H1 (cell line): Measurements from ENCODE around the gene GPR61. TPM values are rescaled to one million over a fixed set of nuclear protein-coding genes. Genes with fewer than 3 reads are reported as not detected.

ENCODE experiments used
- CTCF ChIA-PET: fragments of 300-600 bp; sonication (Branson Sonifier 250); formaldehyde crosslinking; loops from one replicate; lab custom pipeline; 2021; ENCODE audit not compliant: partially characterized antibody; lab: Charles Lee
- POLR2A ChIA-PET: fragments of 300-600 bp; sonication (Branson Sonifier 250); formaldehyde crosslinking; loops from one replicate; lab custom pipeline; 2021; ENCODE audit warnings: inconsistent platforms; ENCODE audit not compliant: partially characterized antibody; lab: Charles Lee
- DNase-seq, 2 experiments: peaks; one replicate each; pipeline versions ENCODE4 v3.0.0 to v3.0.0-alpha.2; 2010 to 2022; ENCODE audit warnings: low spot score in 2 of 2, low read depth in 1 of 2, mixed read lengths in 1 of 2
- FAIRE-seq: peaks from 2 replicates; lab custom pipeline; 2011; peaks lifted over from hg19 to GRCh38; lab: Jason Lieb, UNC
- H2AFZ ChIP-seq: 2 replicates; pipeline ENCODE4 v1.8.1; 2012; ENCODE audit warnings: low read length, inconsistent platforms
- H2AK5ac ChIP-seq: 2 replicates; pipeline ENCODE4 v1.6.1; 2013; ENCODE audit warnings: low read depth, low read length
- H2BK120ac ChIP-seq: replicated peaks from 2 replicates; pipeline ENCODE3; 2013; ENCODE audit warnings: low read depth, low read length, inconsistent platforms
- H2BK12ac ChIP-seq: 2 replicates; pipeline ENCODE4 v1.6.1; 2013; ENCODE audit warnings: low read depth, low read length
- H2BK15ac ChIP-seq: 2 replicates; pipeline ENCODE4 v1.6.1; 2013; ENCODE audit warnings: low read length
- H2BK20ac ChIP-seq: 2 replicates; pipeline ENCODE4 v1.6.1; 2013; ENCODE audit warnings: low read length
- H2BK5ac ChIP-seq: 2 replicates; pipeline ENCODE4 v1.6.1; 2013; ENCODE audit warnings: low read depth, low read length
- H3K14ac ChIP-seq: 2 replicates; pipeline ENCODE4 v1.6.1; 2013; ENCODE audit warnings: inconsistent platforms; ENCODE audit not compliant: insufficient read length
- H3K18ac ChIP-seq: 2 replicates; pipeline ENCODE4 v1.6.1; 2013; ENCODE audit warnings: low read length; ENCODE audit errors: extremely low read depth
- H3K23ac ChIP-seq: 2 replicates; pipeline ENCODE4 v1.6.1; 2013; ENCODE audit warnings: inconsistent platforms; ENCODE audit not compliant: insufficient read length
- H3K23me2 ChIP-seq: 2 replicates; pipeline ENCODE4 v1.6.1; 2013; ENCODE audit warnings: low read depth, low read length
- H3K27ac ChIP-seq: 2 replicates; pipeline ENCODE4 v1.6.1; 2011; ENCODE audit warnings: low read depth, low read length, inconsistent platforms
- H3K27me3 ChIP-seq, 4 experiments: replicated peaks in 1 of 4; 1 replicate in 1 of 4; 2 replicates in 3 of 4; pipeline versions ENCODE4 v1.6.1 to v1.8.1; 2011 to 2013; ENCODE audit warnings: low read length in 3 of 4, mild to moderate bottlenecking in 3 of 4, inconsistent platforms in 2 of 4, mixed read lengths in 2 of 4, moderate library complexity in 1 of 4; ENCODE audit not compliant: control insufficient read depth in 3 of 4, insufficient read depth in 3 of 4; ENCODE audit errors: extremely low read depth in 1 of 4
- H3K36me3 ChIP-seq, 4 experiments: 2 replicates each; pipeline versions ENCODE4 v1.6.1 to v1.8.1; 2011 to 2013; ENCODE audit warnings: mild to moderate bottlenecking in 4 of 4, low read length in 3 of 4, moderate library complexity in 2 of 4, control low read depth in 1 of 4, inconsistent platforms in 1 of 4; ENCODE audit not compliant: insufficient read depth in 4 of 4, control insufficient read depth in 2 of 4
- H3K4ac ChIP-seq: replicated peaks from 2 replicates; pipeline ENCODE3; 2013; ENCODE audit warnings: low read length, low read depth, mixed read lengths, inconsistent platforms; ENCODE audit not compliant: insufficient read length
- H3K4me1 ChIP-seq, 4 experiments: replicated peaks in 1 of 4; 1 replicate in 1 of 4; 2 replicates in 3 of 4; pipeline versions ENCODE4 v1.6.1 to v1.8.1; 2011 to 2013; ENCODE audit warnings: low read length in 3 of 4, inconsistent platforms in 2 of 4, mixed read lengths in 1 of 4; ENCODE audit not compliant: insufficient read depth in 4 of 4, control insufficient read depth in 3 of 4
- H3K4me2 ChIP-seq, 2 experiments: 2 replicates each; pipeline versions ENCODE4 v1.6.1 to v1.8.1; 2011 to 2013; ENCODE audit warnings: low read depth in 2 of 2, low read length in 2 of 2, control low read depth in 1 of 2, inconsistent platforms in 1 of 2, mild to moderate bottlenecking in 1 of 2; ENCODE audit not compliant: insufficient read depth in 1 of 2
- H3K4me3 ChIP-seq, 4 experiments: fragments of 200-600, 300-600 bp in 1 of 4; sonication (generic), shearing (Covaris generic), sonication (Bioruptor Twin) in 1 of 4; 2 replicates each; pipeline versions ENCODE4 v1.5.1 to v1.8.1; 2011 to 2016; ENCODE audit warnings: low read length in 4 of 4, low read depth in 3 of 4, control low read depth in 2 of 4, inconsistent platforms in 2 of 4, mild to moderate bottlenecking in 2 of 4, mixed read lengths in 1 of 4, moderate library complexity in 1 of 4; ENCODE audit not compliant: insufficient read depth in 2 of 4; ENCODE audit errors: extremely low read depth in 1 of 4
- H3K56ac ChIP-seq: replicated peaks from 2 replicates; pipeline ENCODE3; 2013; ENCODE audit warnings: low read depth, mild to moderate bottlenecking, mixed read lengths, low read length, inconsistent platforms; ENCODE audit not compliant: insufficient read length
- H3K79me1 ChIP-seq: 2 replicates; pipeline ENCODE4 v1.6.1; 2013; ENCODE audit warnings: low read depth, low read length, control low read depth
- H3K79me2 ChIP-seq, 2 experiments: 2 replicates each; pipeline versions ENCODE4 v1.6.1 to v1.8.1; 2012 to 2013; ENCODE audit warnings: low read length in 2 of 2, mild to moderate bottlenecking in 2 of 2, inconsistent platforms in 1 of 2; ENCODE audit not compliant: insufficient read depth in 2 of 2, control insufficient read depth in 1 of 2
- H3K9ac ChIP-seq, 4 experiments: replicated peaks in 1 of 4; 1 replicate in 1 of 4; 2 replicates in 3 of 4; pipeline versions ENCODE4 v1.6.1 to v1.8.1; 2011 to 2013; ENCODE audit warnings: low read depth in 3 of 4, low read length in 3 of 4, control low read depth in 2 of 4, mild to moderate bottlenecking in 2 of 4, moderate library complexity in 2 of 4, inconsistent platforms in 1 of 4; ENCODE audit errors: extremely low read depth in 1 of 4
- H3K9me3 ChIP-seq, 2 experiments: 2 replicates each; pipeline versions ENCODE4 v1.6.1 to v1.8.1; 2012 to 2013; ENCODE audit warnings: mild to moderate bottlenecking in 2 of 2, moderate library complexity in 2 of 2, control low read depth in 1 of 2, inconsistent platforms in 1 of 2, low read depth in 1 of 2, low read length in 1 of 2, mixed read lengths in 1 of 2; ENCODE audit not compliant: insufficient read depth in 2 of 2
- H4K20me1 ChIP-seq, 2 experiments: replicated peaks in 1 of 2; 2 replicates each; pipeline versions ENCODE3 to v1.8.1; 2011 to 2013; ENCODE audit warnings: inconsistent platforms in 2 of 2, low read length in 2 of 2, mild to moderate bottlenecking in 1 of 2; ENCODE audit not compliant: insufficient read depth in 2 of 2, control insufficient read depth in 1 of 2
- H4K5ac ChIP-seq: 2 replicates; pipeline ENCODE4 v1.6.1; 2013; ENCODE audit warnings: low read length, low read depth, mixed read lengths, inconsistent platforms; ENCODE audit not compliant: insufficient read length
- H4K8ac ChIP-seq: 2 replicates; pipeline ENCODE4 v1.8.0; 2013; ENCODE audit warnings: mild to moderate bottlenecking, moderate library complexity, low read length, inconsistent platforms; ENCODE audit not compliant: insufficient read depth; ENCODE audit errors: extremely low read depth
- H4K91ac ChIP-seq: replicated peaks from 2 replicates; pipeline ENCODE3; 2013; ENCODE audit warnings: low read length, mixed read lengths, inconsistent platforms; ENCODE audit not compliant: insufficient read length
- BACH1 ChIP-seq: IDR thresholded peaks from 2 replicates; pipeline ENCODE4 v1.6.1; 2012; ENCODE audit warnings: low read length, improper control_type of control experiment
- BCL11A ChIP-seq, 2 experiments: IDR thresholded peaks; one replicate each; pipeline ENCODE4 v1.6.1; 2011; ENCODE audit warnings: low read depth in 2 of 2, low read length in 2 of 2, mild to moderate bottlenecking in 2 of 2
- CEBPB ChIP-seq: IDR thresholded peaks from 2 replicates; pipeline ENCODE4 v1.6.1; 2012; ENCODE audit warnings: low read depth, low read length
- CREB1 ChIP-seq: IDR thresholded peaks from 2 replicates; pipeline ENCODE4 v1.6.1; 2012; ENCODE audit warnings: inconsistent platforms
- E2F6 ChIP-seq: IDR thresholded peaks from 2 replicates; pipeline ENCODE4 v1.6.1; 2012; ENCODE audit warnings: inconsistent platforms
- POU5F1 ChIP-seq: IDR thresholded peaks from 2 replicates; pipeline ENCODE4 v1.6.1; 2011; ENCODE audit warnings: low read depth, mild to moderate bottlenecking, low read length, moderate library complexity
- RXRA ChIP-seq: IDR thresholded peaks from 2 replicates; pipeline ENCODE4 v1.6.1; 2011; ENCODE audit warnings: low read depth, mild to moderate bottlenecking, low read length, moderate library complexity; ENCODE audit not compliant: insufficient read depth
- SIN3A ChIP-seq, 2 experiments: IDR thresholded peaks in 1 of 2; conservative IDR thresholded peaks in 1 of 2; 2 replicates each; pipeline ENCODE4 v1.6.1; 2011 to 2012; ENCODE audit warnings: low read length in 2 of 2, improper control_type of control experiment in 1 of 2, low read depth in 1 of 2, mild to moderate bottlenecking in 1 of 2
- TAF7 ChIP-seq: optimal IDR thresholded peaks from 2 replicates; pipeline ENCODE3; 2011; ENCODE audit warnings: low read depth, mild to moderate bottlenecking, inconsistent platforms, low read length, moderate library complexity, borderline replicate concordance
- WGBS, 2 experiments: shearing (Covaris generic) in 1 of 2; methylation state at CpG; one replicate each; pipeline versions ENCODE4 v1.1.6 to v1.1.7; 2013 to 2015; ENCODE audit warnings: low lambda C conversion rate in 2 of 2, mixed read lengths in 2 of 2, inconsistent platforms in 1 of 2, low coverage in 1 of 2, missing lambda C conversion rate in 1 of 2; ENCODE audit not compliant: insufficient replicate concordance in 2 of 2, insufficient coverage in 1 of 2, insufficient read length in 1 of 2; ENCODE audit errors: extremely low coverage in 1 of 2, missing lambda C conversion rate in 1 of 2; 5-methylcytosine and 5-hydroxymethylcytosine counted together
- polyA plus RNA-seq, 7 experiments: library from polyadenylated mRNA; depleted of rRNA in 3 of 7; stranded (reverse) in 5 of 7; unstranded in 2 of 7; fragments of >200 nt in 5 of 7; fragments of 200-250 nt in 2 of 7; gene quantifications; 1 replicate in 5 of 7; 2 replicates in 1 of 7; 4 replicates in 1 of 7; pipeline versions ENCODE4 v1.2.1 to v1.2.3, GENCODE V29; 2011 to 2013; ENCODE audit warnings: missing spikeins in 2 of 7, mixed read lengths in 2 of 7
- total RNA-seq: library from RNA; stranded (reverse); fragmentation: NEBNext Ultra II Directional; extraction: Animal tissue kit (Norgen Biotek cat#: 25700); gene quantifications from 2 replicates; pipeline ENCODE4 v1.2.1, GENCODE V29; 2021

The GPR61 gene
- total and polyA plus RNA-seq, 2 of the 8 experiments (the other 6 are each of a cell fraction or from before 2014, with no cell fraction given): 0.41 to 0.53 TPM

- Histone ChIP-seq H3K27me3 (0 out of 7 replicates have a peak, but pooled peaks cover 0 to 2% (median 0%) of the 10 kb centered on the region in 4 experiments), H3K9me3 (no peaks in the 10 kb centered on the region), H2BK12ac (no peak overlapping the region), H3K36me3 (no peaks in the 10 kb centered on the region), H3K79me2 (no peaks in the 10 kb centered on the region), H2BK5ac (no peak overlapping the region), H3K9ac (no peak overlapping the region), H2AFZ (no peak overlapping the region), H3K14ac (no peak overlapping the region), H3K56ac (no peak overlapping the region), H4K91ac (no peak overlapping the region), H2AK5ac (no peak overlapping the region), H2BK20ac (no peak overlapping the region), H3K23ac (no peak overlapping the region), H3K4ac (no peak overlapping the region), H4K8ac (no peak overlapping the region), H3K23me2 (no peaks in the 10 kb centered on the region), H4K5ac (no peak overlapping the region), H4K20me1 (no peaks in the 10 kb centered on the region), H3K4me3 (no peak overlapping the region), H3K4me2 (no peak overlapping the region), H2BK120ac (no peak overlapping the region), H3K18ac (no peak overlapping the region), H3K79me1 (no peaks in the 10 kb centered on the region), H3K27ac (no peak overlapping the region), H3K4me1 (no peaks in the 10 kb centered on the region), H2BK15ac (no peak overlapping the region)
- FAIRE-seq (no peak), DNase-seq (no peak)
- POLR2A ChIA-PET: interaction anchor here (1.4 kb wide), 1 partner anchor 16 kb away, joined by 3 read pairs; no protein-coding TSS in a partner anchor
- TF ChIP-seq TAF7 (no peak), E2F6 (no peak), POU5F1 (no peak), CEBPB (no peak), BCL11A (IDR thresholded peaks at IDR 0.05; ENCODE audit: low read depth in 2 of 2, low read length in 2 of 2) (no peak), SIN3A (conservative IDR thresholded peaks at IDR 0.05 in 1 of 2, IDR thresholded peaks at IDR 0.05 in 1 of 2; ENCODE audit: low read depth in 1 of 2, low read length in 2 of 2) (no peak), BACH1 (no peak), RXRA (no peak), CREB1 (no peak)
- CTCF ChIA-PET: interaction anchor here (3.3 to 26.3 kb wide), 2 partner anchors 9 to 25 kb away, joined by 35 to 1755 read pairs; partner anchors contain the start of genes AMIGO1, ATXN7L2 and CYB561D1
- WGBS, 2 experiments: 88% methylated on average over 2 of the region's 2 CpGs; no CpG with 5 or more reads in 1 of the 2 experiments
Measured at GRCh38 chr1:109523706-109524105, 16.0 kb upstream of the GPR61 start.
